ENCODE results near the gene SST.
"Not testable (repeated sequence)": the region's sequence is repeated elsewhere in the genome, so short reads cannot be mapped to it uniquely, and the experiment has no call there.

Gene SST

GRCh38 chr3:187684444-187684843 is 14.2 kb upstream of the SST start:
- DNase-seq (ENCODE audit: low read depth in 2 of 2): no peak

- not testable (repeated sequence) for DNase-seq (ENCODE audit: low read depth in 2 of 2)
Measured at GRCh38 chr3:187681756-187682155, 11.6 kb upstream of the SST start.

GRCh38 chr3:187679638-187680396 is 9.6 kb upstream of the SST start:
- peak; percentile 34 to 72 for DNase-seq (ENCODE audit: low read depth in 2 of 2)

- peak in 1 of 2 experiments; percentile 26 for DNase-seq (ENCODE audit: low read depth in 2 of 2)
Measured at GRCh38 chr3:187678726-187679268, 8.6 kb upstream of the SST start.

DNA sequence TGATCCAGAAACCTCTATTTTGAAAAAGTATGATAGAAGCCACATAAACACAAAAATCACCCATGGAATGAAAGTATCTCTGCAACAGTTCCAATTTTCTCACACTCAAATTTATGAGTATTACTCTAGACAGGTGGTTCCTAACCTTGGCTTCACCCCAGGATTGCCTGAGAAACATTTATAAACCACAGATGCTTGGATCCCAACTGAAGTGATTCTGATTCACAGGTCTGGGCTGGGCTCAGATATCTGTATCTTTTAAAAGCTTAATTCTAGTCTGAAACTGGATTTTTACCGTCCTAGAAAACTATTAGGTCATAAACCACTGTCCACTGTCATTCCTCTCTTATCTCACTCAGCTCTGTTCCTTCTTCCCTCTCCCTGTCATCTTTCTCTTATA is 7.4 kb upstream of the SST start:
- no peak for DNase-seq (ENCODE audit: low read depth in 2 of 2)

DNA sequence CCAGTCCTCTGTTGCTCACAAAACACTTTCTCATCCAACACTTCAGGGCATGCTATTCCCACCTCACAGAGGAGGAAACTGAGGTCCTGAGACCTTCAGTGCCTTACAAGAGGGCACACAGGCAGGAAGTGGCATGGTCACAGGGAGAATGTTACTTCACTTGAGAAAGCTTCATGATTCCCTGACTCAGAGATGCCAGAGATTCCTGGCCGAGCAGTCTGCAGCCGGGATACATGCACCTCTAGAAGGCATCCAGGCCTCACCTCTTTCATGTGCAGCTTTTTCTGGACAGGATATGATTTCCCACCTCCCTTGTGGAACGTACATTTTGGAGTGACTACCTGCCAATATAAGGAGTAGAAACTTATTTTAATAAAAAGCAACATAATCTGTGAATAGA is 2.8 kb upstream of the SST start:
- DNase-seq (ENCODE audit: low read depth in 2 of 2): no peak

DNA sequence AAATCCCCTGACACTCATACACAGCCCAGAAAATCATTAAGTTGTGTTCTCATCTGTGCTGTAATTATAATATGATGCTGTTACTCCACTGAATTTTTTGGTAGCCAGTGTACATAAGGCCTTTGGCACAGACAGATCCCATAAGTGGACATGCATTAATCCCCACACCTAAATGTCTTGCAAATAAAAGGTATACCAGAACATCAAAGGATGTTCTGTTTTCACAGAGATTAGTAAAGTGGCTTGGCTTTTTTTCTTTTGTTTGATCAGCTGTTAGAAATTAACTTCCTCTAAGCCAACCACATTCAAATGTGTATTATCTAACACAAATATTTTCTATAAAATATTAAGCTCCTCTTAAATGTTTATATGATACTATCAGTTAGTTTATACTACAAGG is 2.7 kb downstream of the SST start:
- no peak for DNase-seq (ENCODE audit: low read depth in 2 of 2)

- DNase-seq (ENCODE audit: low read depth in 2 of 2): no peak
Measured at GRCh38 chr3:187665764-187666402, 4.3 kb downstream of the SST start.

DNA sequence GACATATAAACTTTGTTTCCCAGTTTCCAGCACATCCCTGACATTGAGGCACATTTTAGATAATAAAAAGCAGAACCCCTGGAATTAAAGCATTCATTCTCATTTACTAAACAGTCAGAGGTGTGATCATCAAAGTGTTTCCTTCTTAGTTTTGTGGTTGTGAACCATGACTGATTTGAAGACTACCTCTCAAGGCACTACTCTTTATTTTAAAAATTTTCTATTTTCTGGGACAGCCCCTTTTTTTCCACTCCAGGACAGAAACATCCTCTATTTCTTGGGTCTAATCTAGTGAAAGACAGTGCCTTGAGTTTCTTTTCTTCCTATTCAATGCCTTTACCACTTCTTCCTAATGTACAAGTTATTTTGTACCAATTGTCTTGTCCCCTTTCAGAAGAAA is 5.2 kb downstream of the SST start:
- DNase-seq (ENCODE audit: low read depth in 2 of 2): no peak

DNA sequence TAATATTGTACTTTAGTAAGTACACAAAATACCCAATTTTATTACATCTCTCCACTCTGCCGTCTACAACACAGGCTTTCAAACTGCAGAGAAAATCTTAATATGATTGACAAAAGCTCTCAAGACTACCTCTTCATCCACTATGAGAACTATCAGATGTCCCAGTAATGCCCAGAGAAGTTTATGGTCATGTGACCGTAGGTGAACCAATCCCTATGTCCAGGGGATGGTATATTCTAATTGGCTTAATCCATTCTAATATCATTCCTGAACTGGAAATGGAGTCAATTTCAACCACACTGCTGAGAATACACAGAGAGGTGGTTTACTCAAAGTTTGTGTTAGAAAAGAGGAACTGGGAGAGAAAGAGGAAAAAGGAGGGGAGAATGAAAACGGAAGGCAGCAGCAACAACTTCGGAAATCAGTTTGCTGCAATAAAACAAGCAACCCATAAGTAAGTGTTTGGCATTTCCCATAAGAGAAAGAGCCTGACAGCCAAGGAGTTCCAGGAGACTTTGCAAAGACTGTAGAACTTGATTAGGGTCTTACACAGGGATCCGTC is 7.3 kb downstream of the SST start:
- DNase-seq (ENCODE audit: low read depth in 2 of 2): no peak

DNA sequence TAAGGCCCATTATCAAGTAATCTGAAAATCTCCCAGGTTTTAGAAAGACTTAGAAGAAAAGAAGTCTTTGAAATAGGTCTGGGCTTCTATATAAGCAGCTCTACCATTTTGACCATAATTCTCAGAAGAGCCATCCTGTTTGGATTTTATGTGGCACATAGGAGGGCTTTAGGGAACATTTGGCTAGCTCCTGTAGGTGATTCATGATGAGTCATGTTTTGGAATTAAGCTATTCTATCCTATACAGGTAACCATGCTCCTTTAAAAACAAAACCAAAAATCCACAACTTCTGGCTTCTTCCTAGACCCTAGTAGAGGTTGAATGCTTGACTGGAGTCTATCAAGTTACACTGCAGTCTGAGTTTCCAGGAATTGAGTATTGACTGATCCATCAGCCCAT is 8.9 kb downstream of the SST start:
- no peak for DNase-seq (ENCODE audit: low read depth in 2 of 2)

DNA sequence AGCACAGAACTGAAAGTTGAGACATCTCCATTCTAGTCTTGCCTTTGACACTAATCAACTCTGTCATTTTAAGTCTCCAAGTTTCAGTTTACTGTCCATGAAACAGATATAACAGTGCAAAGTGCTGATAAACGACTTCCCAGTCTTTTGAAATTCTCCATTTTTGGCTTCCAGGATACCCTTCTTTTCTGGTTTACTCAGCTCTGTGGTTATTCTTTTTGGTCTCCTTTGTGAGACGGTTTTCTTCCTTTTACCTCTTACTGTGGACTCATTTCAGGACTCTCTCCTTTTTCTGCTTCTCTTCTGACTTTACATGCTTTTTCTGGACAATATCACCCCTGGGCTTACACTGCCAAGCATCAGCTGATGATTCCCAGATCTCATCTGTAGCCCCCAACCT is 18.9 kb downstream of the SST start:
- DNase-seq (ENCODE audit: low read depth in 2 of 2): no peak

DNA sequence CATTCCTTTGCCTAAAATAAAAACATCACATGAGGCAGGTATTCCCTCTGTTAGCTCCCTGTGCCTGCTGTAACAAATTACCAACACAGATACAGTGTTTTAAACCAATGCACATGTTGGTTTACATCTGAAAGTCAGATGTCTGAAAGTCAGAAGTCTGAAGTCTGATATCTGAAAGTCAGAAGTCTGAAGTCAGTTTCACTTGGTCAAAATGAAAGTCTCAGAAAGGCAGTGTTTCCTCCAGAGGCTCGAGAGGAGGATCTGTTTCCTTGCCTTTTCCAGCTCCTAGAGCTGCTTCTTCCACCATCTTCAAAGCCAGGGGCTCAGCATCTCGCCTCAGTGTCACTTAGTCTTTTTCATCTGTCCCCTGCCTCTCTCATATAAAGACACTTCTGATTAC is 22.0 kb downstream of the SST start:
- no peak for DNase-seq (ENCODE audit: low read depth in 2 of 2)

GRCh38 chr3:187646906-187647660 is 23.1 kb downstream of the SST start:
- no peak for DNase-seq (ENCODE audit: low read depth in 2 of 2)

DNA sequence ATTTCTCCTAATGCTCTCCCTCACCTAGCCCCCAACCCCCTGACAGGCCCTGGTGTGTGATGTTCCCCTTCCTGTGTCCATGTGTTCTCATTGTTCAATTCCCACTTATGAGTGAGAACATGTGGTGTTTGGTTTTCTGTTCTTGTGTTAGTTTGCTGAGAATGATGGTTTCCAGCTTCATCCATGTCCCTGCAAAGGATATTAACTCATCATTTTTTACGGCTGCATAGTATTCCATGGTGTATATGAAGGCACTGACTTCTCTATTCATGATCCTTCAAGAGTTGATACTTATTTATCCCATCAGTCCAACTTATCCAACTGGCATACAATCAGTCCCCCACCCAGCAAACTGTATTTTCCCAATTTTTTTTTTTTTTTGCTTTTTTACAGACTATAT is 24.8 kb downstream of the SST start:
- DNase-seq (ENCODE audit: low read depth in 2 of 2): not testable (repeated sequence)

DNA sequence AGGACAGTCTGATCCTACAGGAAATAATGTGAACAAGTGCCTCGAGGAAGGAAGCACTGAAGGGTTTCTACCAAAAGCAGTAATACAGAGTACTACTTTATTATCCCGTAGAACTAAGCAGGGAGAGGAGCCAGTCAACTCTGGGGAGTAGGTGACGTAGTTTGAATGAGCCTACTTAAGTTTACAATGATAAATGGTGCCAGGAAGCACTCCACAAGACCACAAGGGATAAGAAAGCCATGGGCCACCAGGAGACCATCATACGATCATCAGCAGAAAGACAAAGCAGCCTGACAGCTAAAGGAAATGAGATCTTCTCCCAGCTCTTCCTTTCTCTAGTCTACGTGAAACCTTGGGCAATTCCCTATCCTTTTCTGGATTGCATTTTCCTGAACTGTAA is 27.3 kb downstream of the SST start:
- no peak for DNase-seq (ENCODE audit: low read depth in 2 of 2)

DNA sequence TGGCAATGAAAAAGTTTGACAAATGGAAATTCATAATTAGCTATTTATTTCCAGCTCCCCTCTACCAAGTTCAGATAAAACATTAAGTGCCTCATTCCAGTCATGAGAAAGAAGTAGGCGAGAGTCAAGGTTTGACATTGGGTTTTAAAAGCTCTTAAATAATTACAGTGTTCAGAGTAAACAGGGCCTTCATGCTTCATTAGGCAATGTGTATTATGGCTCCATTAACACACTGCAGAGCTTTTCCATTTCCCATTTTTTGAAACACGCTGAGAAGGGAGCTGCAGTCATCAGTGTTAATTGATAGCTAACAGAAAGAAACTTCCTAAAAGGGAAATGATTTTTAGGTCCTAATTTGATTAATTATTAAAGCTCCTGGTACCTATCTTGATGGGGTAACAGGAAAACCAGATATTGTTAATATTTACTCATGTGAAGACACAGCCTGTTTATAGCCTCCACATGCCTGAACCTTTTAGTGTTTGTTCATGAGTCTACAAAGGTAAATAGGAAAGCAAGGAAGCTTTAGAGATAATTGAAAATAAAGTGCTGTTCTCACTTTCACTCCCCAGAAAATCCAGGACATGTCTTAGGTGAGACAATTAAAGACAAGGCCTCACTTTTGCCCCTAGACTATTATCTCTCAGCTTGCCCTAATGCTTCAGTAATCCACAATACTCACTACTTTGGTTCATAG is 28.7 kb downstream of the SST start:
- DNase-seq (ENCODE audit: low read depth in 2 of 2): no peak

- no peak for DNase-seq (ENCODE audit: low read depth in 2 of 2)
Measured at GRCh38 chr3:187640569-187641059, 29.6 kb downstream of the SST start.

DNA sequence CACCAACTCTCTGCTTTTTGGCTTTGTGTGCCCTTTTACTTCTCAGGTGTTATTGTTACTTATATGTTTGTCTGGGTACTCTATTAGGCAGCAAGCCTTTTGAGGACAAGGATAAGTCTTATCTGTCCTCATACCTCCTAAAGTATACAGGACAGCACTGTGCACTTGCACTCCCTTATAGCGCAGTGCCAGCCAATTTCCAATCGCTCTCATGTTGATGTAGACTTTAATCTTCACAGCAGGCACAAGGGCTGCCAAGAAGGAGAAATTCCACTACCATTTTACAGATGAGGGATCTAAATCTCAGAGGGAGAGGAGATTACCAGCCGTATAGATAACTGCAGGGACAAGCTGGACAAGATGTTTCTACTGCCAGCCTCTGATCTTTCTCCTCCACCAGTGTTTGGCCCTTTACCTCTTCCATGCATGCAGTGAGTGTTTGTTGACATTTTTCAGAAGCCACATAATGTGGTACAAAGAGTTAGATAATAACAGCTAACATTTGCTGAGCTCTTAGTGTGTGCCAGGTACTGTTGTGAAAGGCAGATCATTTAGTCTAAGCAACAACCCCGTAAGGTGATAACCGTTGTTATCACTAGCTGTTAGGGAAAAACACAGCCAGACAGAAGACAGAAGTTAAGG is 30.1 kb downstream of the SST start:
- DNase-seq (ENCODE audit: low read depth in 2 of 2): no peak

- no peak for DNase-seq (ENCODE audit: low read depth in 2 of 2)
Measured at GRCh38 chr3:187636528-187636927, 33.7 kb downstream of the SST start.

GRCh38 chr3:187630404-187630803 is 39.8 kb downstream of the SST start:
- no peak for DNase-seq (ENCODE audit: low read depth in 2 of 2)

Data from stimulated activated CD4-positive, alpha-beta T cell treated with anti-CD3 and anti-CD28 coated beads, Interleukin-12 subunit alpha, Interleukin-12 subunit beta, amount 100 ng/mL, for 24 hours (primary cell).